Measurements from ENCODE around the gene IQSEC2.

Gene IQSEC2

DNA sequence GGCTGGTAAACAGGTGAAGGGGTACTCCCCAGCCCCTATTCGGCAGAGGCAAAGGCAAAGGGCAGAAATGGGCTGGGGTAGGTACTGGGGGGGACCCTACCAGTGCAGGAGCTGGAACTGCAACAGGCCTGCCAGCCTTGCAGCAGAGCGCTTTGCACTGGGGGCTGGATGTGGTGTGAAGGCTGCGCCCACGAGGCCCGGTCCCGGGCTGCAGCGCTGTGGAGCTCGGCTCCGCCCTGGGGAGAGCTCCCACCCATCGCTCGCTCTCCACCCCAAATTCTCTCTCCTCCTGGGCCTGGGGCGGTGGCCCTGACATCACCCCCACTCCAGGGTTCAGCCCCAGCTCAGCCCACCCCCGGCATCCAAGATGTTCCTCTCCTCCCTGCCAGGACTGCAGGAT, 24.2 kb downstream of the IQSEC2 start:
- Histone ChIP-seq H3K36me3 (ENCODE audit: control insufficient read depth, insufficient read depth, low read length) (no peaks in the 10 kb centered on the region), H3K27me3 (replicated peaks; ENCODE audit: control insufficient read depth, insufficient read depth, low read length) (peaks cover 1% of the 10 kb centered on the region), H3K4me3 (replicated peaks; ENCODE audit: low read depth, low read length) (no peak overlapping the region)
- TF ChIP-seq, protein P1, sequence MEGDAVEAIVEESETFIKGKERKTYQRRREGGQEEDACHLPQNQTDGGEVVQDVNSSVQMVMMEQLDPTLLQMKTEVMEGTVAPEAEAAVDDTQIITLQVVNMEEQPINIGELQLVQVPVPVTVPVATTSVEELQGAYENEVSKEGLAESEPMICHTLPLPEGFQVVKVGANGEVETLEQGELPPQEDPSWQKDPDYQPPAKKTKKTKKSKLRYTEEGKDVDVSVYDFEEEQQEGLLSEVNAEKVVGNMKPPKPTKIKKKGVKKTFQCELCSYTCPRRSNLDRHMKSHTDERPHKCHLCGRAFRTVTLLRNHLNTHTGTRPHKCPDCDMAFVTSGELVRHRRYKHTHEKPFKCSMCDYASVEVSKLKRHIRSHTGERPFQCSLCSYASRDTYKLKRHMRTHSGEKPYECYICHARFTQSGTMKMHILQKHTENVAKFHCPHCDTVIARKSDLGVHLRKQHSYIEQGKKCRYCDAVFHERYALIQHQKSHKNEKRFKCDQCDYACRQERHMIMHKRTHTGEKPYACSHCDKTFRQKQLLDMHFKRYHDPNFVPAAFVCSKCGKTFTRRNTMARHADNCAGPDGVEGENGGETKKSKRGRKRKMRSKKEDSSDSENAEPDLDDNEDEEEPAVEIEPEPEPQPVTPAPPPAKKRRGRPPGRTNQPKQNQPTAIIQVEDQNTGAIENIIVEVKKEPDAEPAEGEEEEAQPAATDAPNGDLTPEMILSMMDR (IDR thresholded peaks at IDR 0.05; ENCODE audit: insufficient read depth, low read length, poor library complexity, severe bottlenecking): no peak
- DNase-seq (ENCODE audit: extremely low read depth, insufficient read length): no peak

DNA sequence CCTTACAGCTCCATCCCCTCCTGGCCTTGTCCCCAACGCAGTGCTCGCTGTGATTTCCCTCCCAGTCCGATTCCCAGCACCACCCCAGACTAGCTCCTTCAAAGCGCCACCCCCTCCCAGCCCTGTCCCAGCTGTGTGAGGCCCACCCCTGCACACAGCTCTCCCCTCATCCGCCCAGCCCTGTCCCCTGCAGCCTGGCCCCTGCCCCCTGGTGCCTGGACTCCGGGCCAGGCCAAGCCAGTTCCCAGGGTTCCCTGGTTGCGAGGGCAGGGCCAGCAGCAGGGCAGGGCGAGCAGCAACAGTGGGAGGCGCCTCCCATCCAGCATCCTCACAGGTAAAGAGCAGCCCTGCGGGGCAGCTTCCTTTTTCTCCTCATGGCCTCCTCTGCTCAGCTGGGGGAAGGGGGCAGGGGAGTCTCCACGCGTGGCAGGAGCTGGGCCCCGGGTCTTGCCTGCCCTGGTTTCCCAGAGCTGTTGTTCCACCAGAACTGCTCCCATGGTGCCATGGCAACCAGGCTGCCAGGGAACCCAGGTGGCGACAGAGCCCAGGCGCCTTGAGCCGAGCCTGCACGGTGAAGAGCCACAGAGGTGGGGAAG, 24.8 kb downstream of the IQSEC2 start:
- TF ChIP-seq, protein P1 (IDR thresholded peaks at IDR 0.05; ENCODE audit: insufficient read depth, low read length, poor library complexity, severe bottlenecking): no peak
- DNase-seq (ENCODE audit: extremely low read depth, insufficient read length): no peak
- Histone ChIP-seq H3K4me3 (replicated peaks; ENCODE audit: low read depth, low read length) (no peak overlapping the region), H3K27me3 (replicated peaks; ENCODE audit: control insufficient read depth, insufficient read depth, low read length) (peaks cover 1% of the 10 kb centered on the region), H3K36me3 (ENCODE audit: control insufficient read depth, insufficient read depth, low read length) (no peaks in the 10 kb centered on the region)

DNA sequence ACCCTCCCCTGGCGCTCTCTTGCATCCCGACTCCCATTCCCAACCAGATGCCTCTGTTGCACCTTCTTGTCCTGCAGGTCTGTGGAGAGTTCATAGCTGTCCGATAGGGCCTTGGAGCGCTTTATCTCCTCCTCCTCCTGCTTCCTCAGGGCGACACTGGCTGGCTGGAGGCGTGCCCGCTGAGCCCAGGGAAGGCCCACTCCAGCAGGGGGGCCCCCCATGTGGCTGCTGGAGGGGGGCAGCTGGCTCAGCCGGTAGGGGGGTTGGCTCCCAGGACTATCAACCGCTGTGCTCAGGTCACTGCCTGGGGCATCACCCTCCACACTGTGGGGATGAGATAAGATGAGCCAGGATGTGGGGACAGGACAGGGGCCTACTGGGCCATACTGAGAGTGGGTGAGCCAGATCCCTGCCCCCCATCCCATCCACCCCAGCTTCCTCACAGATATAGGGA, 25.6 kb downstream of the IQSEC2 start:
- TF ChIP-seq, protein P1 (IDR thresholded peaks at IDR 0.05; ENCODE audit: insufficient read depth, low read length, poor library complexity, severe bottlenecking): no peak
- no peak for DNase-seq (ENCODE audit: extremely low read depth, insufficient read length)
- Histone ChIP-seq H3K27me3 (replicated peaks; ENCODE audit: control insufficient read depth, insufficient read depth, low read length) (no peaks in the 10 kb centered on the region; the same call in none of the 2 replicates), H3K4me3 (replicated peaks; ENCODE audit: low read depth, low read length) (no peak overlapping the region), H3K36me3 (ENCODE audit: control insufficient read depth, insufficient read depth, low read length) (no peaks in the 10 kb centered on the region)

- Histone ChIP-seq H3K36me3 (ENCODE audit: control insufficient read depth, insufficient read depth, low read length) (no peaks in the 10 kb centered on the region), H3K27me3 (replicated peaks; ENCODE audit: control insufficient read depth, insufficient read depth, low read length) (no peaks in the 10 kb centered on the region; the same call in 1 of the 2 replicates), H3K4me3 (replicated peaks; ENCODE audit: low read depth, low read length) (no peak overlapping the region)
- TF ChIP-seq, protein P1 (IDR thresholded peaks at IDR 0.05; ENCODE audit: insufficient read depth, low read length, poor library complexity, severe bottlenecking): no peak
- no peak for DNase-seq (ENCODE audit: extremely low read depth, insufficient read length)
These were observed 26.6 kb downstream of the IQSEC2 start for GRCh38 chrX:53254570-53255461.

GRCh38 chrX:53253293-53254020, 27.9 kb downstream of the IQSEC2 start:
- Histone ChIP-seq H3K4me3 (replicated peaks; ENCODE audit: low read depth, low read length) (no peak overlapping the region), H3K27me3 (replicated peaks; ENCODE audit: control insufficient read depth, insufficient read depth, low read length) (no peaks in the 10 kb centered on the region; the same call in none of the 2 replicates), H3K36me3 (ENCODE audit: control insufficient read depth, insufficient read depth, low read length) (no peaks in the 10 kb centered on the region)
- TF ChIP-seq, protein P1 (IDR thresholded peaks at IDR 0.05; ENCODE audit: insufficient read depth, low read length, poor library complexity, severe bottlenecking): no peak
- no peak for DNase-seq (ENCODE audit: extremely low read depth, insufficient read length)
